HFF-Myc (cell line): ENCODE measurements around the gene SEMA3B.
A peak's percentile ranks its signal among the peaks of the same experiment; 100 is the strongest.
"Not testable (repeated sequence)": the region's sequence is repeated elsewhere in the genome, so short reads cannot be mapped to it uniquely, and the experiment has no call there.

ENCODE experiments used
- DNase-seq: peaks from one replicate; pipeline ENCODE4 v3.0.0-alpha.2; 2011; ENCODE audit warnings: low read depth; ENCODE audit errors: extremely low read depth
- H3K4me3 ChIP-seq: replicated peaks from 2 replicates; pipeline ENCODE4 v1.5.1; 2011; ENCODE audit warnings: low read depth, mild to moderate bottlenecking, control low read depth, low read length
- TF ChIP-seq, protein P1 (sequence below): IDR thresholded peaks from 2 replicates; pipeline ENCODE4 v1.5.1; 2012; ENCODE audit warnings: mild to moderate bottlenecking, low read depth, low read length, control low read depth; ENCODE audit errors: missing control alignments

SEMA3B gene

DNA sequence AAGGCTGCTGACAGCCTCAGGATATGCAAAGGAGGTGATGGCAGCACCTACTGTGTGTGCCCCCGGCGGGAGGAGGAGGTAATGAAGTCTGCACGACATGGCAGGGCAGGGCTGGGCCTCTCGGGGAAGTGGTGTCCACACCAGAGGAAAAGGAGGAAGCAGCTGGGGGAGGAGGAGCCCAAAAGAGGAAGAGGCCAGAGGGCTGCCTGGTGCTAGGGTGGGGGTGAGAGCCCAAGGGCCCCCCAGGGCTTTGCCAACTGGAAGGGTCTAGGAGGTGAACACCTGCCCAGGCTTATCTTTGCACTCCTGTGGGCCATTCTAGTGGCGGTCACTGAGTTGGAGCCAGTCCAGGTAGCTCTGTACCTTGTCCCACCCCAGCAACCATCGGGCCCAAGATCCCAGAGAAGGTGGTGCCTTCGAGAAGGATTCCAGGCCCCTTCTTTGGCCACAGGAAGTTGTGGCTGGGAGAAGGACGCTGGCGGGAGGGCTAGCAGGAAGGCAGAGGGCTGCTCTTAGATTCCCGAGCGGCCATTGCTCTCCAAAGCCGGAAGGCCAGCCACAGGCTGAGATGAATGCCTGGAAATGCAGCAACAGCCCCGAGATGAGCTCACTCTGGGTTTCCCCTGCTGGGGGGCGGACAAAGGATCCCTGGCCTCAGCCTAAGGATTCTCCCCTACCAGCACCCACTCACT is 25.9 kb upstream of the SEMA3B start:
- DNase-seq = no peak
- H3K4me3 ChIP-seq = no peak overlapping the region
- TF ChIP-seq, protein P1, sequence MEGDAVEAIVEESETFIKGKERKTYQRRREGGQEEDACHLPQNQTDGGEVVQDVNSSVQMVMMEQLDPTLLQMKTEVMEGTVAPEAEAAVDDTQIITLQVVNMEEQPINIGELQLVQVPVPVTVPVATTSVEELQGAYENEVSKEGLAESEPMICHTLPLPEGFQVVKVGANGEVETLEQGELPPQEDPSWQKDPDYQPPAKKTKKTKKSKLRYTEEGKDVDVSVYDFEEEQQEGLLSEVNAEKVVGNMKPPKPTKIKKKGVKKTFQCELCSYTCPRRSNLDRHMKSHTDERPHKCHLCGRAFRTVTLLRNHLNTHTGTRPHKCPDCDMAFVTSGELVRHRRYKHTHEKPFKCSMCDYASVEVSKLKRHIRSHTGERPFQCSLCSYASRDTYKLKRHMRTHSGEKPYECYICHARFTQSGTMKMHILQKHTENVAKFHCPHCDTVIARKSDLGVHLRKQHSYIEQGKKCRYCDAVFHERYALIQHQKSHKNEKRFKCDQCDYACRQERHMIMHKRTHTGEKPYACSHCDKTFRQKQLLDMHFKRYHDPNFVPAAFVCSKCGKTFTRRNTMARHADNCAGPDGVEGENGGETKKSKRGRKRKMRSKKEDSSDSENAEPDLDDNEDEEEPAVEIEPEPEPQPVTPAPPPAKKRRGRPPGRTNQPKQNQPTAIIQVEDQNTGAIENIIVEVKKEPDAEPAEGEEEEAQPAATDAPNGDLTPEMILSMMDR = no peak

DNA sequence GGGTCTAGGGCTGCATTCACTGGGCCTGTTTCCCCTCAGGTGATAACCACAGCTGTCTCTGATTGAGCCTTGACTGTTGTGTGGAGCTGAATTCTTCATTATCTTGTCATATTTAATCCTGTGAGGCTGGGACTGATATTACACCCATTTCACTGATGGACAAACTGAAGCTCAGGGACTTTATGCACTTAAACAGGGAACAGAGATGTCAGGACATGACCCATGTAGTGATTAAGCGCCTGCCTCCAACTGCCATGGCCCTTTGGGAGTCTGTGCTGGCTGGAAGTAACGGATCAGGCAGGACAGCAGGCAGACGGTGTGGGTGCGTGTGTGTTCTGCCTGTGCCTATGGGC is 25.4 kb upstream of the SEMA3B start:
- no peak overlapping the region for H3K4me3 ChIP-seq
- no peak for DNase-seq
- TF ChIP-seq, protein P1 = no peak

GRCh38 chr3:50244813-50245212 is 24.1 kb upstream of the SEMA3B start:
- DNase-seq, H3K4me3 ChIP-seq: not testable (repeated sequence)

GRCh38 chr3:50245251-50245745 is 23.6 kb upstream of the SEMA3B start:
- peak overlapping the region; percentile 30; the same call in 1 of the 2 replicates for H3K4me3 ChIP-seq
- TF ChIP-seq, protein P1 = no peak
- no peak for DNase-seq

DNA sequence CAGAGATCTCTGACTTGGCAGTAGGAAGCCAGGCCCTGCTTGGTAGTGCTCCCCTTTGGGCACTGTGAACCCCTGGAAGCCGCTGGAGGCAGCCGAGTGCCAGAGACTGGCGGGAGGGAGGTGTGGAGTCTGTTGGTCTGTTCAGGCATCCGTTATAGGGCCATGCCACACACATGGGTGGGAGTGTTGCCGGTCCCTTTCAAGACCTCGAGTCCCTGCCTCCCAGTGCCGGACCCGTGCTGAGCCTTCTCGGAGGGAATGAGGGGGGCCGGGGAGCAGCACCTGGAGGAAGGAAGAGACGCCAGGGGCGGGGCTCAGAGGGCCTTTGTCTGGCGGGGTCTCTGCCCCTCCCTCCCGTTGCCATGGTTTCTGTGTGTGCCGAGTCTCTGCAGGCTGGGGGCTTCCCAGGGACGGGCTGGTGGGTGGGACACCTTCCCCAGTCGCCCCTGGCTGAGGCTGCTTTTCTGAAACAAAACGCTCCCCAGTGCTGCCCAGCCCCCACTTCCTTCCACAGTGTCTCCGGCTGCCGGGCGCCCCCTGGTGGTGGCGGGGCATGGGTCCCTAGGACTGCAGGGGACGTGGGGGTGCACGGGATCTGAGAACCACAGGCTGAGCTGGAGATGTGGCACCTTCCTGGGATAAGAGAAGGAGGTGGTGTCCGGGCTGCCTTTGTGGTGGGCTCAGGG is 23.0 kb upstream of the SEMA3B start:
- peak overlapping the region; percentile 30 for H3K4me3 ChIP-seq
- no peak for DNase-seq
- TF ChIP-seq, protein P1 = peak; percentile 98

DNA sequence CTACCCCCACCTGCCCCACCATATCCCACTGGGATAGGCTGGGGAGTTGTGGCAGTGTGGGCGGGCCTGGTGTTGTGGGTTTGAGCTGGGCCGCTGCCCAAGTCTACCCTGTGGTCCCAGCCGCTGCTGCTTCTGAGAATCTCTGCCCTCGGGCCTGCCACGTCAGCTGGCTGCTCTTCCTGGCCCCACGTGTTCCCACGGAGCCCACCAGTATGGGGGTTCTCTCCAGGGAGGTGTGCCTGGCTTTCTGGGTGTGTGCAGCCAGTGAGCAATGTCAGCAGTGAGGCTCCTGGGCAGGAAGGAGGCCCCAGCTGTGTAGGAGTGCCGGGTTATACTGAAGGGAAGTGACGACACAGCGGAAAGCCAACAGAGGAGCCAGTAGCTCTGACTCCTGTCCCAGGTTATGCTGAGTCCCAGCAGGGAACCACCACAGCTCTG is 22.4 kb upstream of the SEMA3B start:
- TF ChIP-seq, protein P1 = no peak
- H3K4me3 ChIP-seq = no peak overlapping the region
- peak; percentile 83 for DNase-seq

GRCh38 chr3:50248387-50248786 is 20.6 kb upstream of the SEMA3B start:
- TF ChIP-seq, protein P1 = no peak
- DNase-seq = no peak

More at GRCh38 chr3:50248387-50248786, 20.6 kb upstream of the SEMA3B start:
- H3K4me3 ChIP-seq = no peak overlapping the region
